GM19351 (cell line): ENCODE measurements around the gene TLR2.
"Not testable (repeated sequence)": the region's sequence is repeated elsewhere in the genome, so short reads cannot be mapped to it uniquely, and the experiment has no call there.

Source experiments
- ATAC-seq: cut with Tn5 transposase; IDR thresholded peaks from one replicate; pipeline ENCODE4 v1.9.1; 2021; ENCODE audit warnings: mild to moderate bottlenecking, moderate library complexity; ENCODE audit not compliant: unreplicated experiment

The TLR2 gene

GRCh38 chr4:153661215-153661822 is 22.8 kb upstream of the TLR2 start:
- ATAC-seq = no peak

DNA sequence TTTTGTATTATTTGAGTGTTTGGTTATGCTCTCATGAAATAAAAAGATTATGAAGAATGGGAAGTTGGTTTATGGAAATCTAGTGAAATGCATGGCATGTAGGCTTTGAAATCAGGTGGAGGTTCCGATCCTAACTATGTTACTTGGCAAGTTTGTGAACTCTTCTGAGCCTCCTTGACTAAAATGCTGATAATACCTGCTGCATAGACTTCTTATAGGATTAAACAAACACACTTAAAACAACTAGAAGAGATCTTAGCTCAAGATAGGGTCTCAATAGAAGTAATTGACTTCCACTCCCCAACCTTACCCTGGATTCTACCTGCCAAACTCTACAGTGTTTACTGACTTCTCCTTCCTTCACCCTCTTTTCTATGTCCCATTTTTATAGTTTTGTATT is 22.2 kb upstream of the TLR2 start:
- ATAC-seq = no peak

DNA sequence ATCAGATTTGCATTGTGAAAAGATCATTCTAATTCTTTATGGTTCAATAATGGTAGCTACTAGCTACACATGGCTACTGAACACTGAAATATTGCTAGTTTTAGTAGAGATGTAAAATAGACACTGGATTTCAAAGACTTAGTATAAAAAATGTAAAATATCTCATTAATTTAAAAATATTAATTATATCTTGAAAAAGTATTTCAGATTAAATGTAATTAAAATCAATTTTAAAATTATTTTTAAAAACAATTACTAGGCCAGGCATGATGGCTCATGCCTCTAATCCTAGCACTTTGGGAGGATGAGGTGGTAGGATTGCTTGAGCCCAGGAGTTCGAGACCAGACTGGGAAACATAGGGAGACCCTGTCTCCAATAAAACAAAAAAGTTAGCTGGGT is 20.4 kb upstream of the TLR2 start:
- ATAC-seq = no peak

DNA sequence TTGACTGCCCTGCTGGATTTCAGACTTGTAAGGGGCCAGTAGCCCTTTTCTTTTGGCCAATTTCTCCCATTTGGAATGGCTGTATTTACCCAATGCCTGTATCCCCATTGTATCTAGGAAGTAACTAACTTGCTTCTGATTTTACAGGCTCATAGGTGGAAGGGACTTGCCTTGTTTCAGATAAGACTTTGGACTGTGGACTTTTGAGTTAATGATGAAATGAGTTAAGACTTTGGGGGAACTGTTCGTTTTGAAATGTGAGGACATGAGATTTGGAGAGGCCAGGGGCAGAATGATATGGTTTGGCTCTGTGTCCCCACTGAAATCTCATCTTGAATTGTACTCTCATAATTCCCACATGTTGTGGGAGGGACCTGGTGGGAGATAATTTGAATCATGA is 17.6 kb upstream of the TLR2 start:
- not testable (repeated sequence) for ATAC-seq

DNA sequence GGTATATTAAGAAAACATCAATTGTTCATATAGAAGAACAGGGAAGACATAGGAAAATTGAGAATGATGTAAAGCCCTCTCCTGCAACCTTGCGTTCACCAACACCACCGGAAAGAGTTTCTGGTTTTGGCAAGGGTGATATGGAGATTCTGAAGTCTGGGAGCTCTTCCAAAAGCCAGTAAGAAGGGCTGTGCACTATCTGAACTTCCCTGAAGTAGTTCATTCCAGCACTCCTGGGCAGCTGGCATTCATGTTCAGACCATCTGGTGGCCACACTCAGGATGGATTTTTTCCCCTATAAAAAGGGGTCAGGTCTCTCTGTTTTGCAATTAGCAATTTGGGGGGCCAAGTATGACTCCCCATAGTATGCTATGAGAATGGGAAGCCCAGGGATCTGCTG is 15.4 kb upstream of the TLR2 start:
- no peak for ATAC-seq

DNA sequence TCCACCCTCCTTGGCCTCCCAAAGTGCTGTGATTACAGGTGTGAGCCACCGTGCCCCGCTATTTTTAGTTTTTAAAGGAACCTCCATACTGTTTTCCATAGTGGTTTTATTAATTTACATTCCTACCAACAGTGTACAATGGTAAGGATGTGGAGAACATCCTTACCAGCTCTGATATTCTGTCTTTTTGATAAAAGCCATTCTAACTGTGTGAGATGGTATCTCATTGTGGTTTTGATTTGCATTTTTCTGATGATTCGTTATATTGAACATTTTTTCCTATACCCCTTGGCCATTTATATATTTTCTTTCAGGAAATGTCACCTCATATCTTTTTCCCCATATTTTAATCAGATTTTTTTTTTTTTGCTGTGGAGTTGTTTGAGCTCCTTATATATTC is 14.2 kb upstream of the TLR2 start:
- no peak for ATAC-seq

- ATAC-seq = no peak
These were observed 7.6 kb upstream of the TLR2 start for GRCh38 chr4:153676486-153676885.

- ATAC-seq = no peak
These were observed 7.1 kb upstream of the TLR2 start for GRCh38 chr4:153676984-153677383.

- ATAC-seq = no peak
These were observed 4.6 kb upstream of the TLR2 start for GRCh38 chr4:153679486-153679885.

DNA sequence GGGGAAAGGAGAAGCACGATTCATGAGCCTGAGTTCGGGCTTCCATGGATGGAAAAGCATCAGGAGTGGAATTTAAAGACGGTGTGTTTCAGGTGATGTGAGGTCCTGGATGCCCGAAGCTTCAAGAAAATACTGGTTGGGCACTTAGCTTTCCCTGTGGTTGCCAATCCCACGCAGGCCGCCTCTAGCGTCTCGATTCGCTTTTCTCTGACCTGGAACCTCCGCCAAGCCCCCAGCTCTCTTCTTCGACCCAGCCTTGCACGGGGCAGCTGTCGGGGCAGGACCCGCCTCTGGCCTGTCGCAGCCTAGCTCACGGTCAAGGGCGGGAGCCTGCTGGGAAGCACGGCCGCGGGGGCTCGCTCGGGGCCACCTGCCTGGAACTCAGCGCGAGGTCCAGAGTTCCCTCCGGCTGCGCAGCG is 308 bp upstream of the TLR2 start:
- ATAC-seq = no peak

GRCh38 chr4:153684971-153685371 is 891 bp downstream of the TLR2 start:
- no peak for ATAC-seq

DNA sequence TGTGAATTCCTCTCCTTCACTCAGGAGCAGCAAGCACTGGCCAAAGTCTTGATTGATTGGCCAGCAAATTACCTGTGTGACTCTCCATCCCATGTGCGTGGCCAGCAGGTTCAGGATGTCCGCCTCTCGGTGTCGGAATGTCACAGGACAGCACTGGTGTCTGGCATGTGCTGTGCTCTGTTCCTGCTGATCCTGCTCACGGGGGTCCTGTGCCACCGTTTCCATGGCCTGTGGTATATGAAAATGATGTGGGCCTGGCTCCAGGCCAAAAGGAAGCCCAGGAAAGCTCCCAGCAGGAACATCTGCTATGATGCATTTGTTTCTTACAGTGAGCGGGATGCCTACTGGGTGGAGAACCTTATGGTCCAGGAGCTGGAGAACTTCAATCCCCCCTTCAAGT is 20.4 kb downstream of the TLR2 start:
- ATAC-seq = no peak

DNA sequence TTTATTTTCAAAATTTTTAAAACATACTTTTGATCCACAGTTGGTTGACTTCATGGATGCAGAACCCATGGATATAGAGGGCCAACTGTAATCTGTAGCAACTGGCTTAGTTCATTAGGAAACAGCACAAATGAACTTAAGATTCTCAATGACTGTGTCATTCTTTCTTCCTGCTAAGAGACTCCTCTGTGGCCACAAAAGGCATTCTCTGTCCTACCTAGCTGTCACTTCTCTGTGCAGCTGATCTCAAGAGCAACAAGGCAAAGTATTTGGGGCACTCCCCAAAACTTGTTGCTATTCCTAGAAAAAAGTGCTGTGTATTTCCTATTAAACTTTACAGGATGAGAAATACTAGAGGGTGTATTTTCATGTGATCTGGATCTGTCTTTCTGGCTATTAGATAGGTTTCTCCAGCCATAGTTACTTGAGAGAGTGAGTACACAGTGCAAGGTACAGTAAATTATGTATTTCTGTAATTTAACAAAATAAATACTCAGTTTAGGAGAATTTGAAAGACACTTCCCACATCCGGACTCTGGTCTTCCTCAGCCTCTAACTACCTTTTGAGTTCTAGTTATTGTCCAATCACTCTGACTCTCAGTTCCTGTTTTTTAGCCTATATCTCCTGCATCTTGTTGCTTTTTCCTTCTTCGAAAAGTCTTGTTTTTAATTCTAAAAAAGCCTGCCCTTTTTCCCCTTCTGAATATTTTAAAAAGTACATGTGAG is 21.8 kb downstream of the TLR2 start:
- ATAC-seq = peak; percentile 82

DNA sequence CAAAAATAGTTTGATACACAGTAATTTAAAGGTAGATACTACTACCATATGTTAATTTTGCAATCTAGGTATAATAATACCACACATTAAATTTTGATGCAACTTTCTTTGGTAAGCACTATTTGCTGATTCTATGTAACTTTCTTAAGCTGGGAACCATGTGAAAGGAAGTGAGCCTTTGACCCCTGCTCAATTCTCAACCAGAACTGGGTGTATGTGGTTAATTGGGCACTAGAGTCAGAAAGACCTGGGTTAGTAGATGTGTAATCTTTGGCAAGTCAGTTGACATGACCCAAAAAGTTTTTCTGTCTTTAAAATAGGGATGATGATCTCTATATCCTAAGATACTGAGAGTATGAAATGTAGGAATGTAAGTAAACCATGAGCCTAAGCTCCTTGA is 22.4 kb downstream of the TLR2 start:
- peak; percentile 18 for ATAC-seq

GRCh38 chr4:153710681-153711080 is 26.6 kb downstream of the TLR2 start:
- no peak for ATAC-seq

GRCh38 chr4:153713866-153714646 is 30.0 kb downstream of the TLR2 start:
- no peak for ATAC-seq

DNA sequence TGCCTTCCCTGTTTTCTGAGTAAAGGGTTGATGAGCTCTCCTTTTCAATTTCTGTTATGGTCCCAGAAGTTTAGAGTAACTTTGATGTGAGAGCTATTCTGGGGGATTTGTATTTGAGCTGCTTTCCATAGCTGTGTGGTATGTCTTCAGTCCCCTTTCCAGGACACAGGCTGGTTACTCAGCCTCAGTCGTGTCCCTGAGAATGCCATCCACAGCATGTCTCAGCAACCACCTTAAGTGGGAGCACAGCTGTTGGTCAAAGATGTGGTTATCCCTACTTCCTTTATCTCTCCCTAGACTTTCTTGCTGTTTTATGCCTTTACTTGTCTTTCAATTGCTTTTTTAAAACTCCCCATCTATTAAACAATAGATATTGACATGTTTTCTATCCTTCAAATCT is 38.0 kb downstream of the TLR2 start:
- no peak for ATAC-seq

GRCh38 chr4:153724606-153725005 is 40.5 kb downstream of the TLR2 start:
- no peak for ATAC-seq

DNA sequence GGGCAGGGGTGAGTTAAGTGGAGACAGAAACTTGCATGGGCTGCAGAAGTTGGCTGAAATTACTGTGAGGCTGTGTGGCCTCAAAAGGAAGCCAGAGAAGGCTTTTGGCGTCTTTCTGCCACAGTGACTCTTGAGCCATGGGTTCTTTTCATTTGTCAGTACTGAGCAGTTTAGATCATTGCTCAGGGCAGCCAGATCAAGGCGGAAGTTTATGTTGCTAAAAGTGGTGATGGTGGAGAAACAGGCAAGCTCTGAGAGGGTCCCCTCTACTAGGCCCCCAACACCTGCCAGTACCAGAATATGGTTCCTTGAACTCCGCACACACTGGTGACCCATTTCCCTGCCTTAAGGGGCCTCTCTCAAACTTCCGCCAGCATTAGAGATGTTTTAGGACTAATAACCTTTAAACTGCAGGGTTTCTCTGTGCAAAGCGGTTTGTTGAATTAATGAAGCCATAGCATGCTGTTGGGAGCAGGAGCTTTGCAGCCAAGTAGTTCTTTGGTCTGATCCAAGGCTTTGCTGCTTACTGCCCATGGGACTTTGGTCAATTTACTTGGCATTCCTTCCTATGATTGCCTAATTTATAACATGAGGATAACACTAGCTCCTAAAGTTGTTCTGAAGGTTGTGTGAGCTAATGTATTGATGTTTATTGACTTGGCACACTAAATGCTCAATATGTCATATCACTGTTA is 41.2 kb downstream of the TLR2 start:
- no peak for ATAC-seq

- no peak for ATAC-seq
These were observed 41.7 kb downstream of the TLR2 start for GRCh38 chr4:153725831-153726154.

DNA sequence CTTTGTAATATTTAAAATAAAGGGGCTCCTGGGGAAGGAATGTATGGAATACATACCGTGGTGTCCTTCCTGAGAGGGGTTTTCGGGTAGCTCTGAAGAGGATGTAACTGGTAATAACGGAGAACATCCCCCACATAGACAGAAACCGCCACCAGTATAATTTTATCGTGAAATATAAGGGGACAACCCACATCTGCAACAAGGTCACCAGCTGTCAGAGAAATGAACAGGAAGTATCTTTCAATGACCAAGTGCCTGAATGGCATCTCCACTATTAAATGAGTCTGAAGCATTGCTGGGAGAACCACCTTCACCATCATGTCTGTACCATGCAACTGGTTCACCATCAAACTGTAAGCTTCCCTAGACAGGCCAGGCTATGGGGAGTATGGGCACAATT is 44.1 kb downstream of the TLR2 start:
- no peak for ATAC-seq

DNA sequence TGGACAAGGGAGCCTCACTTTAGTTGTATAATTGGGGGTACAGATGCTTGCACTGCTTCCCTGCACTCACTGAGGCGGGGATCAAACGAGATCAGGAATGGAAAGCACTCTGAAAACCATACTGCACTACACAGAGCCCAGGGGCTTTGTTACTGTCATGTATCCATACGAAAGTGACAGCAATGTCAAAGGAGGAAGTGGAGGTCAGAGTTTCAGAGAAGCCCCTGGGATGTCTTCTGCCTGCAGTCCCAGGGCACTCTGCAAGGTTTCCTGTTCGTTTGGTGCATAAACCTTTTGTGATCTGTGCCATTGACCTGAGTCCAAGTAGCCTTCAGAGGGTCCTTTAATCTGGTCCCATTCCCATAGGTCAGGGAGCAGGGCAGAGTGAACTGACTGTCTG is 44.6 kb downstream of the TLR2 start:
- ATAC-seq = no peak
